ENCODE results near the gene ANKRD11. TPM values are rescaled to one million over a fixed set of nuclear protein-coding genes. Genes with fewer than 3 reads are reported as not detected.

The ANKRD11 gene
- total and polyA plus RNA-seq, 2 donors (not counting 3 experiments of a cell fraction or from before 2014, with no cell fraction given), result 55.8 to 191 TPM

DNA sequence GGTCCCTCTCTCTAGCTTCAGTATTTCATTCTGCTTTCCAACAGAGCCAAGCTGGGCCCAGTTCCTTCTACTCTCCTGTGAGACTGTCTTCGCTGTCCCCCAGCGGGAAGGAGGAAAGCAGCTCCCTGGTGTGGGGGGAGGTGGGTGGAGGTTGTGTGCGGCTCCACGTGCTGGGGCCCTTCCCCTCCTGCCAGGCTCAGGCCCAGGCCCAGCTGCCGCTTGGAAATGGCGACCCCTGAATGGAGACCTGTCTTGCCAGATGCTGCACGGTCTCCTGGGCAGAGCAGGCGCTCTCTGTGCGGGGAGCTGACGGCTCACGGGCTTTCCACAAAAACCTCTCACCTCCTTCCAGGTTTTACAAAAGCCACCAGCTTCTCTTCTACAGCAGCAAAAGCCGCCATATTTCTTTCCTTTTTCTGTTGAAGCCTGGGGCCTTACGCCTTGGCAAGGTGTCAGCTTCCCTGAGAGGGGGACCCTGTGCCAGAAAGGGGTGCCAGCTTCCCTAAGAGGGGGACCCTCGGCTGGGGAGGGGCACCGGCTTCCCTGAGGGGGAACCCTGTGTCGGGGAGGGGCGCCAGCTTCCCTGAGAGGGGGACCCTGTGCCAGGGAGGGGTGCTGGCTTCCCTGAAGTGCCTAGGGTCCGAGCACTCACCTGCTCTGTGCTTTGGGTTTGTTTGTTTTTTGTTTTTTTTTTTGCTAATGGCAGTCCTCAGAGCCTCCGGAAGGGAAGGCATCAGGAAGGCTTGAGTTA lies 225.4 kb downstream of the ANKRD11 start:
- H3K9ac ChIP-seq (replicated peaks; ENCODE audit: extremely low read depth, insufficient read depth, low read length), result no peak overlapping the region
- intact Hi-C loops (cut with micrococcal nuclease), result no loop called here
- no peak for FAIRE-seq
- no peak overlapping the region for H3K4me2 ChIP-seq (ENCODE audit: insufficient read depth, low read length)
- dilution Hi-C loops (cut with MboI; ENCODE audit: extremely low pct_ligation_motif_present, low sequenced_read_pairs), result no loop called here
- POLR2A ChIA-PET, result interaction anchor here (0.6 kb wide), 1 partner anchor 56 kb away, joined by 8 read pairs; no protein-coding TSS in a partner anchor
- TF ChIP-seq EZH2 (IDR thresholded peaks at IDR 0.05; ENCODE audit: borderline replicate concordance, low read depth, low read length, severe bottlenecking) (no peak), MAX (IDR thresholded peaks at IDR 0.05; ENCODE audit: insufficient read depth, insufficient read length) (no peak), MYC (IDR thresholded peaks at IDR 0.05; ENCODE audit: low read depth, low read length) (no peak), CTCF (IDR thresholded peaks at IDR 0.05; ENCODE audit: extremely low read depth in 1 of 2, insufficient read depth in 1 of 2, low read depth in 1 of 2, low read length in 2 of 2) (no peak), GATA2 (IDR thresholded peaks at IDR 0.05; ENCODE audit: insufficient read depth, insufficient read length, low read depth, low read length) (no peak), JUN (IDR thresholded peaks at IDR 0.05; ENCODE audit: borderline replicate concordance, insufficient read depth, insufficient read length, low read depth) (no peak), POLR2AphosphoS5 (IDR thresholded peaks at IDR 0.05; ENCODE audit: insufficient read depth, low read depth, low read length) (no peak), POLR2A (IDR thresholded peaks at IDR 0.05; ENCODE audit: low read depth, low read length) (no peak), FOS (IDR thresholded peaks at IDR 0.05; ENCODE audit: borderline replicate concordance, insufficient read depth, low read length) (no peak)
- no peak overlapping the region for H3K4me3 ChIP-seq (replicated peaks in 1 of 3; ENCODE audit: insufficient read depth in 1 of 3, low read depth in 1 of 3, low read length in 3 of 3)
- no peak for DNase-seq (ENCODE audit: low read depth, low spot score)
- no peaks in the 10 kb centered on the region for H3K27me3 ChIP-seq (ENCODE audit: control insufficient read depth in 2 of 2, insufficient read depth in 2 of 2, low read length in 2 of 2)
- no peak overlapping the region for H3K27ac ChIP-seq (ENCODE audit: insufficient read depth, low read depth, low read length)
- BruUV-seq (replicated peaks), result no TSS peak
- no peaks in the 10 kb centered on the region for H3K4me1 ChIP-seq (ENCODE audit: control insufficient read depth, extremely low read depth, insufficient read depth, low read length)
- H4K20me1 ChIP-seq (replicated peaks; ENCODE audit: control insufficient read depth, extremely low read depth, insufficient read depth, low read length), result no peaks in the 10 kb centered on the region
- no peaks in the 10 kb centered on the region for H3K9me3 ChIP-seq (replicated peaks; ENCODE audit: control insufficient read depth, insufficient read depth, low read length)
- H3K79me2 ChIP-seq (ENCODE audit: control insufficient read depth, insufficient read depth, low read length), result no peaks in the 10 kb centered on the region
- H3K36me3 ChIP-seq (ENCODE audit: control insufficient read depth in 2 of 2, extremely low read depth in 1 of 2, insufficient read depth in 2 of 2, low read length in 2 of 2), result peaks cover 5 to 26% of the 10 kb centered on the region in 2 experiments
- no peak overlapping the region for H2AFZ ChIP-seq (ENCODE audit: low read depth, low read length)
- CTCF ChIA-PET, result interaction anchor here (1.0 to 1.7 kb wide), 2 partner anchors 18 to 31 kb away, joined by 3 to 5 read pairs; no protein-coding TSS in a partner anchor
- no peaks in the 10 kb centered on the region for H3K9me1 ChIP-seq (replicated peaks; ENCODE audit: control insufficient read depth, extremely low read depth, insufficient read depth, low read length)
